WTC11 (cell line): ENCODE measurements around the gene FRMD5. TPM values are rescaled to one million over a fixed set of nuclear protein-coding genes. Genes with fewer than 3 reads are reported as not detected.

Experiments
- ATAC-seq: fragments of 200-7000 bp; cut with Tn5 transposase; 2 replicates; pipeline ENCODE4 v1.10.0; 2021; ENCODE audit warnings: mild to moderate bottlenecking, moderate library complexity
- CTCF ChIA-PET: fragments of 300-600 bp; sonication (Branson Sonifier 250); formaldehyde crosslinking; loops from one replicate; lab custom pipeline; 2021; ENCODE audit warnings: antibody characterized with exemption; lab: Charles Lee
- POLR2A ChIA-PET: fragments of 350-600 bp; sonication (Branson Sonifier 250); formaldehyde crosslinking; loops from one replicate; lab custom pipeline; 2021; ENCODE audit warnings: antibody characterized with exemption; lab: Charles Lee
- DNase-seq: peaks from one replicate; pipeline ENCODE4 v3.0.0; 2021; ENCODE audit warnings: low spot score
- H3K27ac Mint-ChIP-seq: 2 replicates; pipeline ENCODE4 v1.8.0; 2021; ENCODE audit warnings: mixed read lengths
- H3K27me3 Mint-ChIP-seq: 2 replicates; pipeline ENCODE4 v1.8.0; 2021; ENCODE audit warnings: low read depth, mild to moderate bottlenecking, moderate library complexity, mixed read lengths
- H3K36me3 Mint-ChIP-seq: 2 replicates; pipeline ENCODE4 v1.8.0; 2021; ENCODE audit warnings: mixed read lengths
- H3K4me1 Mint-ChIP-seq: 2 replicates; pipeline ENCODE4 v1.8.0; 2022; ENCODE audit warnings: mixed read lengths
- H3K4me3 Mint-ChIP-seq: 2 replicates; pipeline ENCODE4 v1.8.0; 2021; ENCODE audit warnings: mild to moderate bottlenecking, moderate library complexity, mixed read lengths
- H3K9me3 Mint-ChIP-seq: 2 replicates; pipeline ENCODE4 v1.8.0; 2021; ENCODE audit warnings: mixed read lengths
- E2F5 ChIP-seq: sonication (generic); formaldehyde crosslinking; IDR thresholded peaks from 2 replicates; pipeline ENCODE4 v1.8.1; 2022; ENCODE audit warnings: mild to moderate bottlenecking, moderate library complexity, missing genetic modification reagents
- ESRRA ChIP-seq: sonication (generic); formaldehyde crosslinking; IDR thresholded peaks from 2 replicates; pipeline ENCODE4 v1.8.1; 2022; ENCODE audit warnings: mild to moderate bottlenecking, missing genetic modification reagents, borderline replicate concordance
- FOXJ3 ChIP-seq: sonication (generic); formaldehyde crosslinking; IDR thresholded peaks from 2 replicates; pipeline ENCODE4 v1.9.0; 2021; ENCODE audit warnings: missing genetic modification reagents, mild to moderate bottlenecking, borderline replicate concordance
- FOXK1 ChIP-seq: sonication (generic); formaldehyde crosslinking; IDR thresholded peaks from 2 replicates; pipeline ENCODE4 v1.8.0; 2022; ENCODE audit warnings: mild to moderate bottlenecking, moderate library complexity, missing genetic modification reagents
- FOXP1 ChIP-seq: sonication (generic); formaldehyde crosslinking; IDR thresholded peaks from 2 replicates; pipeline ENCODE4 v1.8.0; 2022; ENCODE audit warnings: missing genetic modification reagents, mild to moderate bottlenecking, moderate library complexity, borderline replicate concordance
- GABPB1 ChIP-seq: sonication (generic); formaldehyde crosslinking; IDR thresholded peaks from 2 replicates; pipeline ENCODE4 v1.8.1; 2023; ENCODE audit warnings: mild to moderate bottlenecking, missing genetic modification reagents
- IRF1 ChIP-seq: sonication (generic); formaldehyde crosslinking; IDR thresholded peaks from 2 replicates; pipeline ENCODE4 v1.8.0; 2023; ENCODE audit warnings: missing genetic modification reagents
- JAZF1 ChIP-seq: fragments of 250-450 bp; sonication (Bioruptor Pico); IDR thresholded peaks from 2 replicates; pipeline ENCODE4 v1.9.0; 2021; ENCODE audit warnings: moderate library complexity, mild to moderate bottlenecking, inconsistent platforms
- MLX ChIP-seq: sonication (generic); formaldehyde crosslinking; IDR thresholded peaks from 2 replicates; pipeline ENCODE4 v1.8.1; 2023; ENCODE audit warnings: mild to moderate bottlenecking, missing genetic modification reagents, moderate library complexity
- PRDM15 ChIP-seq: sonication (generic); formaldehyde crosslinking; IDR thresholded peaks from 2 replicates; pipeline ENCODE4 v1.8.0; 2022; ENCODE audit warnings: missing genetic modification reagents
- SMAD3 ChIP-seq: sonication (generic); formaldehyde crosslinking; IDR thresholded peaks from 2 replicates; pipeline ENCODE4 v1.8.0; 2022; ENCODE audit warnings: missing genetic modification reagents, mild to moderate bottlenecking, borderline replicate concordance
- SOX15 ChIP-seq: fragments of 250-450 bp; sonication (Bioruptor Pico); IDR thresholded peaks from 2 replicates; pipeline ENCODE4 v1.9.0; 2021; ENCODE audit warnings: mild to moderate bottlenecking
- TEAD1 ChIP-seq: sonication (generic); formaldehyde crosslinking; IDR thresholded peaks from 2 replicates; pipeline ENCODE4 v1.8.0; 2022; ENCODE audit warnings: mild to moderate bottlenecking, missing genetic modification reagents
- TEAD4 ChIP-seq: sonication (generic); formaldehyde crosslinking; IDR thresholded peaks from 2 replicates; pipeline ENCODE4 v1.8.0; 2022; ENCODE audit warnings: mild to moderate bottlenecking, missing genetic modification reagents
- USF1 ChIP-seq: sonication (generic); formaldehyde crosslinking; IDR thresholded peaks from 2 replicates; pipeline ENCODE4 v1.8.0; 2022; ENCODE audit warnings: mild to moderate bottlenecking, missing genetic modification reagents
- ZNF121 ChIP-seq: sonication (generic); formaldehyde crosslinking; IDR thresholded peaks from 2 replicates; pipeline ENCODE4 v1.8.0; 2023; ENCODE audit warnings: missing genetic modification reagents
- ZNF219 ChIP-seq: sonication (generic); formaldehyde crosslinking; IDR thresholded peaks from 2 replicates; pipeline ENCODE4 v1.8.0; 2023; ENCODE audit warnings: missing genetic modification reagents, mild to moderate bottlenecking, borderline replicate concordance
- ZNF232 ChIP-seq: sonication (generic); formaldehyde crosslinking; IDR thresholded peaks from 2 replicates; pipeline ENCODE4 v1.8.0; 2022; ENCODE audit warnings: mild to moderate bottlenecking, missing genetic modification reagents
- ZNF423 ChIP-seq: fragments of 250-450 bp; sonication (Bioruptor Pico); IDR thresholded peaks from 2 replicates; pipeline ENCODE4 v2.1.2; 2022; ENCODE audit warnings: mild to moderate bottlenecking, moderate library complexity
- ZNF512 ChIP-seq: sonication (generic); formaldehyde crosslinking; IDR thresholded peaks from 2 replicates; pipeline ENCODE4 v1.8.1; 2022; ENCODE audit warnings: missing genetic modification reagents, borderline replicate concordance
- ZNF532 ChIP-seq: fragments of 250-450 bp; sonication (Bioruptor Pico); IDR thresholded peaks from 2 replicates; pipeline ENCODE4 v1.9.0; 2021; ENCODE audit warnings: mild to moderate bottlenecking, borderline replicate concordance
- total RNA-seq: library from RNA; stranded (reverse); gene quantifications from 3 replicates; pipeline ENCODE4 v1.2.3, GENCODE V29; 2021

Gene FRMD5
- total RNA-seq, 1 experiment from 2014 or later, result 14.1 TPM

- Mint-ChIP-seq H3K4me3 (no peak overlapping the region), H3K9me3 (no peaks in the 10 kb centered on the region), H3K36me3 (no peaks in the 10 kb centered on the region), H3K27ac (no peak overlapping the region), H3K4me1 (no peaks in the 10 kb centered on the region), H3K27me3 (no peaks in the 10 kb centered on the region)
- POLR2A ChIA-PET, result no interaction called here
- CTCF ChIA-PET, result no interaction called here
- TF ChIP-seq SOX15 (CRISPR knock-in tag) (no peak), E2F5 (CRISPR knock-in tag) (no peak), ZNF232 (CRISPR knock-in tag) (no peak), TEAD1 (CRISPR knock-in tag) (no peak), ZNF219 (CRISPR knock-in tag) (no peak), FOXP1 (no peak), GABPB1 (CRISPR knock-in tag) (no peak)
- ATAC-seq (no peak), DNase-seq (no peak)
Measured at GRCh38 chr15:44125879-44126278, 69.2 kb downstream of the FRMD5 start.

GRCh38 chr15:44102675-44103254 lies 92.3 kb downstream of the FRMD5 start:
- CTCF ChIA-PET, result interaction anchor here (1.6 kb wide), 1 partner anchor 222 kb away, joined by 3 read pairs; no protein-coding TSS in a partner anchor
- Mint-ChIP-seq H3K27ac (no peak overlapping the region), H3K27me3 (no peaks in the 10 kb centered on the region), H3K9me3 (no peaks in the 10 kb centered on the region), H3K4me1 (peaks cover 21% of the 10 kb centered on the region), H3K36me3 (no peaks in the 10 kb centered on the region), H3K4me3 (no peak overlapping the region)
- ATAC-seq (no peak), DNase-seq (no peak)
- POLR2A ChIA-PET, result no interaction called here
- TF ChIP-seq ESRRA (CRISPR knock-in tag) (no peak), TEAD4 (CRISPR knock-in tag) (no peak), PRDM15 (CRISPR knock-in tag) (no peak), ZNF512 (CRISPR knock-in tag) (no peak), IRF1 (CRISPR knock-in tag) (no peak), MLX (CRISPR knock-in tag) (no peak), ZNF423 (CRISPR knock-in tag) (no peak), FOXJ3 (CRISPR knock-in tag) (no peak), ZNF532 (CRISPR knock-in tag) (no peak), JAZF1 (CRISPR knock-in tag) (no peak), FOXK1 (CRISPR knock-in tag) (no peak), ZNF121 (no peak), USF1 (no peak), SMAD3 (CRISPR knock-in tag) (no peak)
